HG02798 (cell line): Measurements from ENCODE around the gene TMEM140.

Experiments
- ATAC-seq: cut with Tn5 transposase; IDR thresholded peaks from one replicate; pipeline ENCODE4 v1.9.1; 2021; ENCODE audit warnings: mild to moderate bottlenecking; ENCODE audit not compliant: unreplicated experiment, poor library complexity

Gene TMEM140

GRCh38 chr7:135192914-135193536, 45.2 kb downstream of the TMEM140 start:
- ATAC-seq: no peak

DNA sequence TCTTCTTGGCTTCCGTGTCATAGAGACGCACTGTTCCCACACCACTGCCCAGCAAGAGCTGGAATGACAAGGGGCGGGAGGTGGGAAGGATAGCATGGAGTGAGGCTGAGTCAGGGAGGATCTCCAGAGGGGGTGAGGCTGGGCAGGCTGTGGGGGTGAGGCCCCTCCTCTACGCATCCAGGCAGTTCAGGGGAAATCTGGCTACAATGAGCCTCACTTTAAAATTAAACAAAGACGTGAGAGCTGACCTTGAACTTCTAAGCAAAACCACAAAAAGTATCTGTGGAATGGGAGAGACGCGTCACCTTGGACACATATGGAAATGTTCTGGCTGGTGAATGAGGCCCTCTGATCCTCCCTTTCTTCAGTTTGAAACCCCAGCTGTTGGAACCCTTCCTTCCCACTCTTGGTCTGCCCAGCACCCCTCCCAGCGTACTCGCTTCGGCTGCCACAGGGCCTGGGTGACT, 45.8 kb downstream of the TMEM140 start:
- ATAC-seq: no peak

DNA sequence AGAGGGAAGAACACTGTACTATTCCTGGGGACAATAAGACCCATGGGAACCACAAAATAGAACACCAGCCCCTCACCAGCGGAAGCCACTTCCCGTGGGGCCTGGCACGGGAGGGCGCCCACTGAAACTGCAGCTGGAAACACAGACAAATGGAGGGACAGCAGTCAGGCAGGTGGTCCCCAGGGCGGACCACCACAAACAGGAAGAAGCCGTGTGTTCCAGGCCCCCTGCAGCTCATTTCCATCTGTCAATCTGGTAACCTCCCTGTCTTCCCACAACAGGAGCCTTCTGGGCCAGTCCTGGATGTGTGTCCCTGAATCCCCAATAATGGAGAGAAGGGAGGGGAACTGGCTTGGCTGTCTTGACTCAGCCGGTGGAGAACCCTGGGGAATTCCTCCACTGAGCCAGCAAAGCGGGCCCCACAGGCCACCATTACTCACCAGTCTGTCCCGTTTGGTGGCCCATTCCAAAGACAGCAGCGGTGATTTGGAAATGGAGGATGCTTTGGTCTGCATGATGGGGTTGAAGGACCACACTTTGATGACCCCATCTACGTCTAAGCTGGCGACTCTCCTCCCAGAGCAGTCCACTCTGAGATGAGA, 46.7 kb downstream of the TMEM140 start:
- no peak for ATAC-seq

GRCh38 chr7:135195156-135195555, 47.3 kb downstream of the TMEM140 start:
- ATAC-seq: no peak

GRCh38 chr7:135195968-135196629, 48.2 kb downstream of the TMEM140 start:
- ATAC-seq: no peak

- ATAC-seq: no peak
These were observed 49.5 kb downstream of the TMEM140 start for GRCh38 chr7:135197343-135197742.

DNA sequence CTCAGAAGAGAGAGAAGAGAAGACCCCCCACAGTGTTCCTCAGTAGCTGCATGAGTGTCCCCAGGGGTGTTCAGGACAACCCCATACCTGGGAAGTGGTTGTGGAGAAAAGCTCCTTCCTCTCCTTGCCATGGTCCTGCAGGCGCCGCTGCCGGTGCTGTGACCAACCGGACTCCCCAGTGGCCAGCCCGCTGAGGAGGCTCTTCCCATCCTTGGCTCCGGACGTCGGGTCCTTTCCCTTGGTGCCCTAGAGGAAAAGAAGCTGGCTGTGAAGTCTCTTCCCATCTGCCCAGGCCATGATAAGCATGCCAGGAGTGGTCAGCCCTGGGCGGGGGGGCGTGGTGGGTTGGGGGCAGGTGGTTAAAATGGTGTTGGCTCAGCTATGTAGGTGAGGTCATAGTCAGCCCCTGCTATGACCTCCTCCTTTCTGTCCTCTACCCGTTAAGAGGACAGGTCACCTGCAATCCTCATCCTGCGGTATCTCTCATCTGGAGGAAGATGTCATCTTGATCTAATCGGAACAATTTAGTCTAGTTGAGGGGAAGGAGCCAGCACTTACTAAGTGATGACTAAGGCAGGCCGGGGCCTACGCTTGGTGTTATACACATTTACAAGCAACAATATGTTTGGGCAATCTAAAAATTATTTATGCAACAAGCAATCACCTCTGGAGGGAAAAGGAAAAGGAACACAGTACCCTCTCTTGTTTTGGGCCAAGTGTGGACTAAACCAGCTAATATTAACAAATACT, 50.2 kb downstream of the TMEM140 start:
- no peak for ATAC-seq

DNA sequence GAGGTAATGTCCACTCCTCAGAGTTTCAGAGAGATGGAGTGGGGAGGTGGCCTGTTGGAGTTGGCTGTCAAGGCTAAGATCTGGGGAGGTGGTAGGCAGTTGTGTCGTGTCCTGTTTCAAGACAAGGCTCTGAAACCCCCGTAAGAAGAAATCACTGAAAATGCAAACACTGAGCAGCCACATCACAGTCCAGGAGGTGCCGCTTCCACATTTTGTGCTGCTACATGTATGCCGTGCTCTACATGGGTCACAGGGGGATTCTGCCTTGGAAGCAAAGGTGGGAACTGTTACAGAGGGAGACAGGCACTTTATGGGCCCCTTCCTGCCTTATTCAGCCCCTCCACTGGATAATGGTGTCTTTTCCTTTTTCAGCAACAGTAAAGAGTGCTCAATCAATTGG, 51.6 kb downstream of the TMEM140 start:
- ATAC-seq: no peak

GRCh38 chr7:135200821-135201331, 53.0 kb downstream of the TMEM140 start:
- ATAC-seq: no peak

GRCh38 chr7:135201350-135201749, 53.5 kb downstream of the TMEM140 start:
- ATAC-seq: no peak

GRCh38 chr7:135204341-135204749, 56.5 kb downstream of the TMEM140 start:
- ATAC-seq: no peak

- ATAC-seq: no peak
These were observed 57.0 kb downstream of the TMEM140 start for GRCh38 chr7:135204876-135205275.

DNA sequence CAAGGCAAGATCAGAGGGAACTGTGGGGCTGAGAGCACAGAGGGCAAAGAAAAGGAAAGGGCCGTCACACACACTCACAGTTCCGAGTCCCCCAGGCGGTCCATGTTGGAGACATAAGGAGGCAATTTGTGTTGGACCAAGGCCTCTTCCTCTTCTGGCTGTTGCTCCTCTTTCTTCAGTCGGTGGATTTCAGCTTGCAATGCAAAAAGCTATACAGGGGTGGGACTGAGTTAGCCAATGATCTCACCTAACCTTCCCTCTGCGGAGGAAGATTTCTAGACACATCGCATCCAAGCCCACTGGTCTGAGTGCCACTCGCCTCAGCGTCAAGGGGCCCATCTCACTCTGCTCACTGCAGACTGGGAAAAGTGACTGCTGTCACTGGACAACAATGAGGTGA, 58.0 kb downstream of the TMEM140 start:
- no peak for ATAC-seq

GRCh38 chr7:135206941-135207391, 59.1 kb downstream of the TMEM140 start:
- peak; percentile 19 for ATAC-seq

DNA sequence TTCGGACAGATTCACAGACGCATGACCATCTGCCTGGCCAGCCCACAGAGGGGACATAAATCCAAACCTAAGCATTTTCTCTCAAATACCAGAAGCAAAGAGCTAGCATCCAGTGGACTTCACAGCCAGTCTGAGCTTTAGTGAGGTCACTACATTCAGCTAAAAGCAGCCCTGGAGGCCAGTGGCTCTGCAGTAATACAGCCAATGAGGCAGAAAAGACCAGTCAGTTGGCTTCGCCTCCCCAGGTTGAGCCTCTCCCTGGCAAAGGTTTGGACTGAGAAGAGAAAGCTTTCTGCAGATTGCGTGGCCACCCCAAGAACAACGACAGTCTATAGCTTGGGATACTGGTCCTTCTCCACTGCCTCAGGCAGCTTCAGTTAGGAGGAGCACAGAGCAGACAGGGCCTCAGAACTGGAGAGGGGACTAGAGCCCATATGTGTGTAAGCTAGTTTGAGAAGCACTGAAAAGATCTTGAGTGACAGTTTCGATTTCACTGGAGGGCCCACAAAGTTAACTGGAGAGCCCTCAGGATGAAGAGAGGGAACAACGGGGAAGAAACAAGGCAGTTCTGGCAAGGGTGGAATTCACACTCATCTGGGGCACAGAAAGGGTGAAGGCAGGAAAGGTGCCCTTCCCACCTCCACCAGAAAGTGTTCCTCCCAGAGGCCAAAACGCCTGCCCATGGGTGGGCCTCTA, 59.7 kb downstream of the TMEM140 start:
- ATAC-seq: peak; percentile 18

DNA sequence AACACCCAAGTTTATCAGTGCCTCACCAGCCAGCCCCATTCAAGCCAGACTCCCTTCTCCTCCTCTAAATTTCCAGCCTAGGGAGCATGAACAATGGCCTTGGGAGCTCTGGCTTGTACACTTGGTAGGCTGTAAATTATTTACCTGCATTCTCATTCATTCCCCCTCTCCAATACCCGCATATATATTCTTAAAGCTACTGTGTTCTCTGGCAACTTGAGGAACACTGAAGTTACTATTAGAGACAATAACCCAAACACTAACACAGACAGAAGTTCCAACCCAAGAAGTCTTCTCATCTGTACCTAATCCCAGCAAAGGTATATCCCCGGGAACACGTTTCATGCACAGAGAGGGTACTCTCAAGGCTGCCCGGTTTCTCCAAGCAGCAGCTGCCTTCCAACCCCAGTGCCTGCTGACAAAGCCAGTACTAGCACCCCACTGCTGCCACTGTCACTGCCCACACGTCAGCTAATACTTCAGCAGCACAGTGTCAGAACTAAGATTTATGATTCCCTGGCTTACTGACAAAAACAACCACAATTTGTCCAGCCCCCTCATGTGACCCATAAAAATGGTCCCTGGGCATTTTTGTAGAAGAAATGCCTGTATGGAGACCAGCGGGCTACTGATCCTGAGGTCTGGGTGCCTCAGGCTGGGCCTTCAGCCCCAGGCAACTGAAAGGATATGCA, 60.4 kb downstream of the TMEM140 start:
- ATAC-seq: no peak

DNA sequence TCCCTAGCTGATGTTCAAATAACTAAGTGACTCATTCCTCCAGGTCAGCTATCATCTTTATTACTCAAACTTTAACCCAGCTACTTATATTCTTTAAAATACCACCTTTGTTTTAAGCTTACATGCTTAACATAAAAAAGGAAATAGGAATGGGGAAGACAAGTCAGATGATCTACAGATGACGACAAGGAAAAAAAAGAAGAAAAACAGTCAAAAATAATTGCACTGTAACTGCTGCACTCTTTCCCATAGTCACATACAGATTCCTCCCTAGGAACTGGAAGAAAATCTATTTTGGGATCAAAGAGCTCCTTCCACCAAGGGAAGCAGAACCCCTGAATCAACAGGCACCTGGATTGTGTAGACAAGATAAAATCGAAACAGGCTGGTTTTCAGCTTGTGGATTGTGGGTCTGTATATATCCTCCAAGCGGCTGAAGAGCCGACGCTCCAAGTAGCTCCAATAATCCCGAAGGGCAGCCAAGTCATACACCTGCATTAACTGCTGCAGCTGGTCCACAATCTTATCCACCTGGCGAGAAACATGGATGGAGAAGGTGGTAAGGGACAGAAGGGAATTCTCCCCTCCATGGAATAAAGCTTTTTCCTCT, 61.5 kb downstream of the TMEM140 start:
- ATAC-seq: no peak

DNA sequence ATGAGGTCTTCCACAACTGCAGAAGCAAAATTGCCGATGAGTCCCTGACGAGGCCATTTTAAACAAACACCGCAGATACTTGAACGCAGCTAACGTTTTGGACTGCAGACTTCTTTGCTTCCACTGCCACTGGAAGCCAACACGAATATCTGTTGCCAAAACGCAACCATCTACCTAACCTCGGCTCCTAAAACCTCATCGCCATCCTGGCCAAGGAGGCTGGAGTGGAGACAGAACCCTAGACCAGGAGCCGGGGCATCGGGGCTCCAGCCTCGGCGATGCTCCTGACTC, 63.0 kb downstream of the TMEM140 start:
- no peak for ATAC-seq

DNA sequence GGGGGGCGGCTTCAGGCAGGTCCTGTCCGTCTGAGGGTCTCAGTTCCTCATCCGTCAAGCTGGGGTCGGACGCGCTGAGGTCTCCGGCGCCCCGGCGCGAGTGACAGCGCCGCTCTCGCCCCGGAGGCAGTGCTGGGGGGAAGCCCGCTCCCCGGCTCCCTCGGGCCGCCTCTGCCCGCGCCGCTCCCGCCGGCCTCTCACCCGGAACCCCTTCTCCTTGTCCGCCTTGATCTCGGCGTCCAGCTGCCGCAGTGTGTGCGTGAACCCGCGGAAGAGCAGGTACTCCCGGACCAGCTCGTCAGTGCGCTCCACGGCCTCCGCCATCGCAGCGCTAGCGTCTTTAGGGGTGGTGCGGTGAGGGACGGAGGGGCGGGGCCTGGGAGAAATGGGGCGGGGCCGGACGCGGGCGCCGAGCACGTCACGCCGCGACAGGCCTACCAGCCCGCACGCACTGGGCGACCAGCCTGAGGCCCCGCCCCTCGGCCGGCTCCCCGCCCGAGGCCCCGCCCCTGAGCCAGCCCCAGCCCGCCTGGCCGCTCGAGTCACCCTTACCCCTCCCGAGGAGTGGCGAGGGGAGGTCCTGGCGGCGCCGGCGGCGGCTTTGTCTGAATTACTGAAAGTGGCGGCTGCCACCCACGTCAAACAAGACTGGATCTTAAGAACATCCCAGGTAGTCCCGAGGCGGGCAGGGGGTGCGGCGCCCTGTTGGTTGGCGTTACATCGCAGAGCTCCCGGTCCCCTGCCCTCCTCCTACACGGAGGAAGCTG, 63.5 kb downstream of the TMEM140 start, which contains the start of gene WDR91:
Gene WDR91 (minus strand): TSS at position 348 of the 767 bp plus-strand sequence. CDS start 24 bp downstream, at position 324.
- ATAC-seq: peak; percentile 90
